Measurements from ENCODE around the gene GABBR1.

The GABBR1 gene

DNA sequence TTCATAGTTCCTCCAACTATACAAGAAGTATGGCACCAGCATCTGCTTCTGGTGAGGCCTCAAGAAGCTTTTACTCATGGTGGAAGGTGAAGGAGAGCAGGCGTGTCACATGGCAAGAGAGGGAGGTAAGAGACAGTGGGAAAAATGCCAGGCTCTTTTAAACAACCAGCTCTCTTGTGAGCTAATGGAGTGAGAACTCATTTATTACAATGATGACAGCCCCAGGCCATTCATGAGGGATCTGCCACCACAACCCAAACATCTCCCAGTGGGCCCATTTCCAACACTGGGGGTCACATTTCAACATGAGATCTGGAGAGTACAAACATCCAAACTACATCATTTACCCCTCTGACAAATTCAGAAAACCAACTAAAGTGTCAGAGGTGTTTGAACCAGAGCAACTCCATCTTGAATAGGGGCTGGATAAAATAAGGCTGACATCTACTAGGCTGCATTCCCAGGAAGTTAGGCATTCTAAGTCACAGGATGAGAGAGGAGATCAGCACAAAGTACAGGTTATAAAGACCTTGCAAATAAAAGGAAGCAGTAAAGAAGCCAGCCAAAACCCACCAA, 71.3 kb downstream of the GABBR1 start:
- no peak for DNase-seq

DNA sequence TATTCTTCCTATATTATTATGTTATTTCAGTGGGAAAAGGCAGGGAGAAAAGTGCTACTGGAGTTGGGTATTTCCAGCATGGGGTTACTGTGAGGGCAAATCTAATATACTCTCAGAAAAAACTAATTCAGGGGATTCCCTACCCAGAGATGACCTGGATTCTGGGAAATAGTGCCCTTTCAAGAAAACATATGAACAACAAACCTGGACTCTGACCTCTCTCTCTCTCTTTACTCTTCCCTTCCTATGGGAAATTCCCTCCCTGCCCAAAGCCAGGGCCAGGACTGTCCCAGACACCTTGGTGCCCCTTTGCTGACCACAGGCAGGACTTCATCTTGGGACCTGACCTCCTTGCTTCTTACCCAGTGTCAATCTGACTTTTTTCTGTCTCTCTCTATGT, 71.9 kb downstream of the GABBR1 start:
- no peak for DNase-seq

DNA sequence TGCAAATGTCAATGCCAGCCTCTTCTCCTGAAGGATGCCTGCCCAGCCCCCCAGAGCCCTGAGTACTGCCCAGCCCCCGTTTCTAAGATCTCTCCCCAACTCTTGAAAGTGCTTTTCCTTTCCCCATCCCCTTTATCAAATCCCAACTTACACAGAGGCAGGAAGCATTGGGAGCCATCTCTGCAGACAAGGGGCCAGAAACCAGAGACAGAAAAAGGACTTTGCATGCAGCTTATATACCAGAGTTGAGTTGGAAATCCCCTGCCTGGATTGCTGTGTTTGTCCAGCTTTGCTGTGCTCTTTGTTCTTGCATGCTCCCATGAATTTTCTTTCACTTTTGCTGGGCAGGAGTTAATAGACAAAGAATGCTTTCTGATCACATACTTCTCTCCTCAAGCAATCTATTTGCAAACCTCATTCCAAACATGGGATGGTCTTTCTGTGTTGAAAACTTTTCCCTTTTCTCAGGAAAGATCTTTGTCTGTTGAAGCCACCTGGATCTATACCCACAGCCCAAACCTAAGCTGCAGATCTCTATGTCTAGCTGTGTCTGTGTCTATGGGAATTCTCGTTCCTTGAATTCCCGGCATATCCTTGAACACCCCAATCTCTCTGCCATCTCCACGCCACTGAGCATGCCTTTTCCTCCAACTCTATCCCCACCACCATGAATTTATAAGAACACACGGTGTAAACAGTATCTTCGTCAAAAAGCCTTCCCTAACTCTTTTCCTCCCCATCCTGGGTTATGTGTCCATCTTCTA, 73.3 kb downstream of the GABBR1 start, which contains the start of gene UBD:
Gene UBD, minus strand, starts transcription at position 209 of the 764 bp plus-strand sequence. Its CDS starts 31 bp downstream, at position 178.
- no peak for DNase-seq

DNA sequence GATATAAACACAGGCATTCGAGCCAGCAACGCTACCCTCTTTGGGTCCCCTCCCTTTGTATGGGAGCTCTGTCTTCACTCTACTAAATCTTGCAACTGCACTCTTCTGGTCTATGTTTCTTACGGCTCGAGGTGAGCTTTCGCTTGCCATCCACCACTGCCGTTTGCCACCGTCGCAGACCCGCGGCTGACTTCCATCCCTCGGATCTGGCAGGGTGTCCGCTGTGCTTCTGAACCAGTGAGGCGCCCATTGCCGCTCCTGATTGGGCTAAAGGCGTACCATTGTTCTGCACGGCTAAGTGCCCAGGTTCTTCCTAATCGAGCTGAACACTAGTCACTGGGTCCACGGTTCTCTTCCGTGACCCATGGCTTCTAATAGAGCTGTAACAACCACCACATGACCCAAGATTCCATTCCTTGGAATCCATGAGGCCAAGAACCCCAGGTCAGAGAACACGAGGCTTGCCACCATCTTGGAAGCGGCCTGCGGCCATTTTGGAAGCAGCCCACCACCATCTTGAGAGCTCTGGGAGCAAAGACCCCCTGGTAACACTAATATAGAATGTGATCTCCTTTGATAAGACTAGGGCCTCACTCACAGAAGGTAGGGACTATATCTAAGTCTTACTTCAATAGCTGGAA, 74.4 kb downstream of the GABBR1 start:
- DNase-seq: no peak

DNA sequence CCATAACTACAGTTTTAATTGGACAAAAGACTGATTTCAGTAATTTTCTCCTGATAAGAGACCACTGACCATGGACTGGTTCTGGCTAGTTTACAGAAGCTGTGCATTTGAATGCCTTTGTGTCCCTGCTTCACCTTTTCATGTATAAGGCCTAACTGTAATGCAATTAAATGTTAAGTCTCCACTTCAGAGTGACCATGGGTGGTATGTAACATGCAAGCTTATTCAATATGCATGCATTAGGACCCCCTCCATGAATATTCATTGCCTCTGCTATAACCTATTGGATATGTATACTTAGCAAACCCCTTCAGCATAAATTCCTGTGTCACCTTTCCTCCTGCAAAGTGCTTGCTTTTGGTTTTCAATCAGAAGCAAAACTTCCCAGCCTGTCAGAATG, 75.7 kb downstream of the GABBR1 start:
- no peak for DNase-seq

DNA sequence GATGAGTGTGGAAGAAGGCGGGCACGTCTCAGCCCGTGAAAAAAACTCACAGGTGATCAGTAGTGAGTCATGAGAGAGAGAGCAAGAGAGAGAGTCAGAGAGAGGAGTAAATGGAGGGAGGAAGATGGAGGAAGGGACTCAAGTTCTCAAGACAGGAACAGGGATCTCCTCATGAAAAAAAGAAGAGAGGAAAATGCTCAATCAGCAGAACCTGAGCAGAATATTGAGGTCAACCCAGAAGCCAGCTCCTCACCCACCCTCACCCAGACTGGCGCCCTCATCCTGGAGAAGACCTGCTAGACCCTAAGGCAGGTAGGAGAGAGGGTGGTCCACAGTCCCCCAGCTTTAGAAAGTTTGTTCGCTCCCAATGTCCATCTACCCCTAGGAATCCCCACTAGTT, 78.2 kb downstream of the GABBR1 start:
- DNase-seq: no peak

DNA sequence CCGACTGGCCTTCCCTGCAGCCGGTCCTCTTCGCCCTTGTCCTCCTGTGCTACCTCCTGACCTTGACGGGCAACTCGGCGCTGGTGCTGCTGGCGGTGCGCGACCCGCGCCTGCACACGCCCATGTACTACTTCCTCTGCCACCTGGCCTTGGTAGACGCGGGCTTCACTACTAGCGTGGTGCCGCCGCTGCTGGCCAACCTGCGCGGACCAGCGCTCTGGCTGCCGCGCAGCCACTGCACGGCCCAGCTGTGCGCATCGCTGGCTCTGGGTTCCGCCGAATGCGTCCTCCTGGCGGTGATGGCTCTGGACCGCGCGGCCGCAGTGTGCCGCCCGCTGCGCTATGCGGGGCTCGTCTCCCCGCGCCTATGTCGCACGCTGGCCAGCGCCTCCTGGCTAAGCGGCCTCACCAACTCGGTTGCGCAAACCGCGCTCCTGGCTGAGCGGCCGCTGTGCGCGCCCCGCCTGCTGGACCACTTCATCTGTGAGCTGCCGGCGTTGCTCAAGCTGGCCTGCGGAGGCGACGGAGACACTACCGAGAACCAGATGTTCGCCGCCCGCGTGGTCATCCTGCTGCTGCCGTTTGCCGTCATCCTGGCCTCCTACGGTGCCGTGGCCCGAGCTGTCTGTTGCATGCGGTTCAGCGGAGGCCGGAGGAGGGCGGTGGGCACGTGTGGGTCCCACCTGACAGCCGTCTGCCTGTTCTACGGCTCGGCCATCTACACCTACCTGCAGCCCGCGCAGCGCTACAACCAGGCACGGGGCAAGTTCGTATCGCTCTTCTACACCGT, 79.5 kb downstream of the GABBR1 start:
- DNase-seq: peak in 2 of 6 experiments; percentile 17 to 51

DNA sequence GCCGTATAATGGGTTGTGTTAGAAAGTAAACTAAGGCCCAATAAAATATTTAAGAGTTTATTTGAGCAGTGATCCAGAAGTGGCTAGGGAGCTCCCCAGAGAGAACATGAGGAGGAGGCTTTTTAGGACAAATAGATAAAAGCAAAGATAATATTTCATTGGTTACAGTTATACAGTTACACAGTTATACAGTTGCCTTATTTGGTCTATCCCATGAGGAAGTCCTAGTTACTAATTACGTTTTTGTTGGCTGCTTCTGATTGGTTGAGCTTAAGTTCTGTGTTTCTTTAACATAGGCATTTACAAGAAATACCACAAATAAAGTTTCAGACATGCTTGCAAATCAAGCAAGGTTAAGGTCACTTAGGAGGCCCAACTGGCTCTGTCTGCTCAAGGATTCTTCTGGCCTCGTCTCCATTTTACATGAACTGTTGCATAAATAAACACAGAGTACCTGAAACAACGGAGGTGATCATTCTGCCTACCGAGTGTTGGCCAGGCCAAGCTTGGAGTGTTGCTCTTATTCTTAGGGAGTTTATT, 80.4 kb downstream of the GABBR1 start:
- peak in 3 of 6 experiments; percentile 51 to 74 (median 60) for DNase-seq

DNA sequence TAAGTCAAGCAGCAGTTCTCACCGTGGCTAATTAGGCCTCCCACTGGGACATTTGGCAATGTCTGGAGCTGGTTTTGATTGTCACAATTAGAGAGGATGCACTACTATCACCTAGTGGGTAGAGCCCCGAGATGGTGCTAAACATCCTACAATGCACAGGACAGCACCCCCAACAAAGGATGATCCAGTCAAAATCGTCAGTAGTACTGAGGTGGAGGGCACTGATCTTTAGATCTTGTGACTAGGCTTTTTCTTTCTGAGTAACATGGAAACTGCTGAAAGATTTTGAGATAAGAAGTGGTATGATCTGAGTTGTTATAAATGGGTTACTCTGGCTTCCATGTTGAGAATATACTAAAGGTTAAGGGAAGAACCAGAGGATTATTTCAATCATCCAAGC, 85.4 kb downstream of the GABBR1 start:
- DNase-seq: no peak

DNA sequence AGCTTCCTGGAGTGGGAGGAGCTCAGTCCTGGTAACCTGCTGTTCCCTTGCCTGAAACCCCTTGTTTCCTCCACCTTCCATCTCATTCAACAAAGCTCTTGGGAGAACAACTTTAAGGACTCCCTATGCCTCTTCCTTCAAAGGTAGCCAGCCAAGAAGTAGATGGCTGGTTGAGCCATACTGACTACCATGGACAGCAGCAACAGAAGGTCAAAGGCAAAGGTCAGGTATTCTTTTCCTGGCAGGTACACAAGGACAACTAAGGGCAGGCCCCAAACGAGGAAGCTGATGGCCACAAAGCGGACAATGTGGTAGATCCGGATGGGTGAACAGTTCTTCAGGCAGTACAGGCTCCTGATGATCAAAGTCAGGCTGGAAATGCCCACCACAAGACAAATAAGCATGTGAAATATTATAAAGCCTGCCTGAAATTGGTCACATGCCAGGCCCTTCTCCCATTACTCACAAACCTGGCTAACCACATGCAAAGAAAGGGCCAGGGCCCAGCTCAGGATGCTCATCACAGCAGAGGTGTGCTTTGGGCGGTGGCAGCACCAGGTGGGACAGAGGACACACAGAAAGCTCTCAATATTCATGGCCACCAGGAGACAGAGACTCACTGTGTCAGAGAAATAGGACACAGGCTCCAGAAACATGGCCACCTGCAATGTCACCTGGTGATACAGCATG, 95.1 kb downstream of the GABBR1 start:
- DNase-seq: no peak

DNA sequence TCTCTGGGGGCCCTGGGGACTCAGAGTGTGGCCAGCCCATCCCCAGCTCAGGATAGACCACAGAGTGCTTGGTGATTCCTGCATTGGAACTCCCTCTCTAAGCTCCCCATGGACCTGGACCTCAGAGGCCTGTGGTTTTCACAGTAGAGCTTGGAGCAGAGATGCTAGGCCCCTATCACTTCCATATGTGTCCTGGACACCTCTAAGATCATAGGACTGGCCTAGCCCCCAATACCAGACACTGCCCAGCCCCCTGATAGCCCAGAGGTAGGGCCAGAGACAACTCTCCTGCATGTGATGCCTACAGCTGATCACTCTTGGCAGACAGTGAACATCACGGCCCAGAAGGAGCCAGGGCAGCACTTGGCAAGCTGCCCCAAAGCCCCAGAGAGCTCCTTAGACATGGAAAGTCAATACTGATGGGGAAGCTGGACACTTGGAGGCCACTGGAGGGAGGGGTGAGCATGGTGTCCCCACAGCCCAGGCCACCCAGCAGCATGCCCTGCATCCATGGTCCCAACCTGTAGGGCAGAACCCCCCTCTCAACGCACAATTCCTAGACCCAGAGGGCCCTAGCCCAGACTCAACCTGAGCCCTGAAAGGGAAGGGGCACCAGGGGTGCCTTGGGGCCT, 100.5 kb downstream of the GABBR1 start:
- DNase-seq: no peak

DNA sequence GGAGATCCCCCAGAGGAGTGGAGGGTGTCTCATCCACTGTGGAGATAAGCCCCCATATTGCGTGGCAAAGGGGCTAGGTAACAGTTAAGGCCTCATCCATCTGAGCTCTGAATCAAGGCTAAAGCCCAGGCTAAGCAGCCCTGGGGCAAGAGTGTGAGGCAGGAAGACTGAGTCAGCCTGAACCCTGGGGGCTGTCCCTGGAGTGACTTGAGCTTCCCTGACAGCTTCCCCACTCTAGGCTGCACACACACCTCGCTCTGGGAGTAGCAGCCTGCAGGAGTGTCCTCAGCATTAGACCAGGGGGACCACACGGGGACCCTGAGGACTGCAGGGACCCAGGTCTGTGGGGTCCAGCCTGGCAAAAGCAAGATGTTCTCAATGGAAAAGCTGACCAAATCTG, 101.3 kb downstream of the GABBR1 start:
- no peak for DNase-seq

DNA sequence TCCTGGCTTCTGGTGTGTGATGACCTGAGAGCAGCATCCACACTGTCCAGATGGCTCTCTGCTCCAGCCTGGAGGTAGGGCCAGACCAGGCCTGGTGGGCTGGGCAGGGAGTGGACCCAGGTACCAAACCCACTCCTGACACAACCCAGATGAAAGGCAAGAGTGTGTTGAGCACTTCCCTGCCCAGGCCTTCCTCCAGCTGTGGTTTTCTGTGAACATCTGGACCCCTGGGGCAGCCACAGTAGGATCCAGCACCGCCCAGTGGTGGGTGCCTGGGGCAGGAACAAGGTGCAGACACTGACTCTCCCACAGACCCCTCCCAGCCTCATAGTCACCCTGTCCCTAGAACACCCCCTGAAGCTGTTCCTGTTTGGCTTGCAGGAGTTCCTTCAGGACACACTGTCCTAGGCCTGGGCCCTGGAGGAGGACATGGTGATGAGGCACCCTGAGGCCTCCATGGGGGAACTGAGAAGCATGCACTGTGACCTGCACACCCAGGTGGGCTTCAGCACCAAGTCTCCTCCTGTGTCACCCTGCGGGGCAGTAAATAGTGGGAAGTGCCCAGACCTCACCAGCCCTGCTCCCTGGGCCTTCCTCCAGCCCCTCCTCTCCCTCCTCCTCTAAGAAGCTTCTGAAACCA, 102.2 kb downstream of the GABBR1 start:
- no peak for DNase-seq

DNA sequence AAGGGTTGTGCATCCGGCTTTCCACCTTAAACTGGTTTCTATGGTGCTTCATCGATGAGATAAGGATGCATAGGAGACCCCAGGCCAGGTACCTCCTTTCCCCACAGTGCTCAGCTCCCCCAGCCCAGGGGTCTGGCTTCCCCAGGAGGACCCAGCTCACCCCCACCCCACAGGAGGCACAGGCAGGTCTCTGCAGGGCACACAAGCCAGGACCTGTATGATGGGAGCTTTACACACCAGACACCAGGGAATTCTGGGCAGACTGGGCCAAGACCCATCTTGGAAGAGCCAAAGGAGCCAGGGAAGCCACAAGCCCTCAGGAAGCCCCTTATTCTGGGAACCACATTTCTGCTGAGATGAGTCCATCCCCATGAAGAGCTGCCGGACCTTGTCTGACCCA, 103.0 kb downstream of the GABBR1 start:
- DNase-seq: no peak

DNA sequence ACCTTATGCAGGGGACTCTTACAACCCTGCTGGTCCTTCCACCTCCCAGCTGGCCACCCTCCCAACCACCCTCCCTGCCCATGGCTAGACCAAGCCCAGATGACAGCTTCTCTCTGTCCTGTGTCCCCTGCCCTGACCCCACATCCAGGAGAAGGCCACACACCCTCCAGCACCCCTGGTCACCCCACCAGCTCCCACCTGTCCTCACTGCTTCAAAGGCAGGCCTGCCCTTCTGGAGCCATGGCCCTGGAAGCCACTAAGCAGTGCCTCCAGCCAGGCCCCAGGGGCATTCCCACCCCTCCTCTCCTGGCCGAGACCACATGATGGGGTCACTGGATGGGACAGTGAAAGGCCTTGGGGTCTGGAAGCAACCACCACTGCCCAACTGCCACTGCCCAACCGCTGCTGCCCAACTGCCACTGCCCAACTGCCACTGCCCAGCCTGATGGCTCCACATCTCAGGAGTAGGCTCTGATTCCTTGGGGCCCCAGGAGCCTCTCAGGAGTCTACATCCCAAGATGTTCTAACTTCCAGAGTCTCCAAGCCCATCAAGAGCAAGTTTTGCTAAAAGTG, 103.9 kb downstream of the GABBR1 start:
- DNase-seq: no peak

DNA sequence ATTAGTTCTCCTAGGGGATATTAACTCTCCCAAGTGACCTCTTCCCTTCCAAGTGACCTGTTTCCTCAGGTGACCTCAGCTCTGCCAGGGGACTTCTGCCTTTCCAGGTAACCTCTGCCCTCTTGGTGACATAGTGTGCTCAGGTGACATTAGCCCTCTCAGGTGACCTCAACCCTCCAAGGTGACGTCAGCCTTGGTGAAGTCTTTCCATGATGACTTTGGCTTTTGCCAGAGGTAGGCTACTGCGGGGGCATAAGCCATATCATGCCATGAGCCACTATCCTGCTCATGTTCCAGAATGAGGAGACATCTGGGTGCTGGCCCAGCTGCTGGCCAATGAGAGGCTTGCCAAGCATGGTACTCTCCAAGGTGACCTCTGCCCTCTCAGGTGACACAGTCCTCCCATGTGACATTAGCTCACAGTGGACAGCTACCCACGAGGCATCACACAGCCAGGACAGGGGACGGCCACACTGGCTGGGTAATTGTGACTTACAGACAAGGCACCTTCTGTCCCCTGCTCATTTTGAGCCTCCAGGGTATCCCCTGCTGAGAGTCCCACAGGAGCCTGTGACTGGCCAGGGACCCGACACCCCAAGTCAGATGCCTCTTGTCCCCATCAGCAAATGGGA, 104.6 kb downstream of the GABBR1 start:
- DNase-seq: no peak

DNA sequence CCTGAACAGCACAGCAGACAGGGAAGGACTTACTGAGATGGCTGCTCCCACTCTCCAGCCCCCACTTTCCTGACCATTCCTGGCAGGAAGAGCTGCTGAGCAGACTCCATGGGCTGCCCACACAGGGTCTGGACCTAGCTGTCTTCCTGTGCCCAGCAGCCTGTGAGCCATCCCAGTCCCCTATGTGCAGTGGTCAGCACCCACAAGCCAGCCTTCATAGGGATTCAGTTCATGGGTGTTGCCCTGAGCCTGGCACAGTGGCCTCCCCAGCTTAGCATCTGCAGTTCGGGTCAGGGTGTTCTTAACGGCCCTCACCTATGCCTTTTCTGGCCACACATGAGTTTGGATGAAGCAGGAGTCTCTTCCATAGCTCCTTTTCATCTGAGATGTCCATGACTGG, 105.4 kb downstream of the GABBR1 start:
- no peak for DNase-seq

DNA sequence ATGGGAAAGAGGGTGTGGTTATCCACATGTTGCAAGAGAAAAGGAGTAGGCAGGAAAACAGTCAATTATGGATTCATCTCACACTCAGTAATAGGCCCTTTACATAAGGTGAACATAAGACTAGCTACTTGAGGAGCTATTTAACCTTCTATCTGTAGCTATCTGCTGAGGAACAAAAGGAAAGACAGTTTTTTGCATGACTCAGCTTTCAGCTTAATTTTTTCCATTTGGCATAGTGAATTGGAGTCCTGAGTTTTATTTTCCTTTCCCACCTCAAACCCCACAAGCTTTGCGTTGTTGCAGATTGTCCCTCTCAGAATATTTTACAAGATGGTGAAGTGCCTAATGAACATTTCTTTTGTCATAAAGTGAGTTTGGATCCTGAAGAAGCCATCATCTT, 105.9 kb downstream of the GABBR1 start:
- DNase-seq: no peak

DNA sequence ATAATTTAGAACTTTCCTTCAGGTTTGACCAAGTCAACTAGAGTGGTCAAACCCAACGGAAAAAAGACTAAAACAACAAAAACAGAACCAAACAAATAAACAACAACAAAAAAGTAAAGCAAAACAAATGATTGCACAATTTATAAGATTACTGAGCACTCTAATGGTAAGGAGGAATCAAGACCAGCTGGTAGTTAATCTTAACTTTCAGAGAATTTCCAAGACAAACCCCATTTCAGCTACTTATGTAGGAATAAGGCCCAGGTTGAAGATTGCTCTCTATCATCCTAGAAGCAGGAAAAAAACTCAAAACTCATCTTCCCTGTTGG, 107.7 kb downstream of the GABBR1 start:
- DNase-seq: no peak

DNA sequence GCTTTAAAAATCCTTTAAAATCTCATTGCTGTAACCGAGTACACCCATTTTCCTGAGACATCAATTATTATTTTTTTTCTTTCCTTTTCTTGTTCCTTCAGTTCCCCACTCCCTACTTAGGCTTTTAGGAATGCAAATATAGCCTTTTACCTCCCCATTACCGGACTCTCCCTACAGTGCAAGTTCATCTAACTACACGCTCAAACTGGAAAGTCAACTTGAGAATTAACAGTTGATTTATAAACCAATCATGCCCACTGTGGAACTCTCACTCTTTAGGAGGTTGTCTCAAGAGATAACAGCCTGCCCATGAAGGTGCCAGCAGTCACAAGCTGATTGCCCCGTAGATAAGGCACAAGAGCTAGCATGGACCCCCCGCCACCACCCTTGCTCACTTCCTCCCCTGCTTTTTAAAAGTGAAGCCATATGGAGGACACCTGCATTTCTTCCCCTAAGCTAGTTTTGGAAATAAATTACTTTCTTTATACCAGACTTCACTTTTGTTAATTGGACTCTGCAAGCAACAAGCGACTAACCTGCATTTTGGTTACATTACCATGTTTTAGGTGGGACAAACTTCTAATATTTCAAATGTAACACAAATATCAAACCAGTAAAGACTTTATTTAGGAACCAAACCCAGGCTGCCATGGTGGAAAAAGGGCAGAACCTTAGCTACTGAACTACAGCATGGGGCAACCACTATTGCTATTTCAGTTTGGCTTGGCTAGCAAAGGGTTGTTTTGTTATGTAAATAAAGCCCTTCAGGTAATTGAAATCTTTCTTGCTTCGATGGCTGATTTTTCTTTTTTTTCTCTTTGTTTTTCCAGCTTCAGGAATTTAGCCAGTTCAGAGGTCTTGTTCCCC, 108.3 kb downstream of the GABBR1 start:
- no peak for DNase-seq
